A172 (cell line): ENCODE data around the gene B4GAT1. TPM values are rescaled to one million over a fixed set of nuclear protein-coding genes. Genes with fewer than 3 reads are reported as not detected.

ENCODE experiments used
- DNase-seq: peaks from one replicate; pipeline ENCODE4 v3.0.0-alpha.2; 2015; ENCODE audit warnings: low spot score
- total RNA-seq: library from RNA; depleted of rRNA; stranded (reverse); fragments of >200 nt; shearing (Covaris generic); gene quantifications from 2 replicates; pipeline ENCODE4 v1.2.3, GENCODE V29; 2014; rRNA removed

B4GAT1 gene
- total RNA-seq, 1 experiment from 2014 or later, result 54.1 TPM

- DNase-seq, result no peak
Measured at GRCh38 chr11:66309475-66309874, 38.0 kb downstream of the B4GAT1 start.

GRCh38 chr11:66302656-66303055, 44.8 kb downstream of the B4GAT1 start:
- DNase-seq, result no peak

GRCh38 chr11:66299186-66299585, 48.2 kb downstream of the B4GAT1 start:
- no peak for DNase-seq

GRCh38 chr11:66297610-66298009, 49.8 kb downstream of the B4GAT1 start:
- no peak for DNase-seq

Other genes starting within 250 kb of the B4GAT1 start
- gene KLC2, start 89.9 kb downstream of the B4GAT1 start, total RNA-seq, result 21.4 and 28.2 TPM in 2 replicates
- gene RAB1B, start 79.0 kb downstream of the B4GAT1 start, total RNA-seq, result 132 and 133 TPM in 2 replicates
- 0.72 and 1.9 TPM in 2 replicates for gene CNIH2, start 69.5 kb downstream of the B4GAT1 start, total RNA-seq
- gene YIF1A, start 58.5 kb downstream of the B4GAT1 start, total RNA-seq, result 86.1 and 109 TPM in 2 replicates
- 0.05 TPM in 1 of 2 replicates, not detected in the other for gene TMEM151A, start 55.7 kb downstream of the B4GAT1 start, total RNA-seq
- not detected in 2 replicates for gene CD248, start 30.6 kb downstream of the B4GAT1 start, total RNA-seq
- gene RIN1, start 11.2 kb downstream of the B4GAT1 start, total RNA-seq, result 15.6 and 15.7 TPM in 2 replicates
- 95.8 and 104 TPM in 2 replicates for gene BRMS1, start 2.5 kb downstream of the B4GAT1 start, total RNA-seq
- gene SLC29A2, start 24.1 kb upstream of the B4GAT1 start, total RNA-seq, result not detected in 2 replicates
- not detected in 2 replicates for gene NPAS4, start 73.4 kb upstream of the B4GAT1 start, total RNA-seq
- 80.0 and 127 TPM in 2 replicates for gene MRPL11, start 91.2 kb upstream of the B4GAT1 start, total RNA-seq
- gene PELI3, start 119.3 kb upstream of the B4GAT1 start, total RNA-seq, result 13.3 and 16.1 TPM in 2 replicates
- gene DPP3, start 132.8 kb upstream of the B4GAT1 start, total RNA-seq, result 76.7 and 79.7 TPM in 2 replicates
- gene BBS1, start 163.0 kb upstream of the B4GAT1 start, total RNA-seq, result 14.7 and 22.0 TPM in 2 replicates
- 17.4 and 21.5 TPM in 2 replicates for gene ZDHHC24, start 198.4 kb upstream of the B4GAT1 start, total RNA-seq
- gene ACTN3, start 199.3 kb upstream of the B4GAT1 start, total RNA-seq, result 11.2 TPM in 1 of 2 replicates, not detected in the other
- gene CTSF, start 221.0 kb upstream of the B4GAT1 start, total RNA-seq, result 1.6 and 7.8 TPM in 2 replicates
- gene CCDC87, start 245.4 kb upstream of the B4GAT1 start, total RNA-seq, result 0.31 and 1.2 TPM in 2 replicates
- gene CCS, start 245.6 kb upstream of the B4GAT1 start, total RNA-seq, result 12.4 and 16.6 TPM in 2 replicates